HFFc6 (cell line): Measurements from ENCODE around the gene PDE6B. TPM values are rescaled to one million over a fixed set of nuclear protein-coding genes. Genes with fewer than 3 reads are reported as not detected.

Experiments
- DNase-seq: peaks from one replicate; pipeline ENCODE4 v3.0.0-alpha.2; 2018
- H3K27ac Mint-ChIP-seq: 2 replicates; pipeline ENCODE4 v1.8.0; 2020; ENCODE audit warnings: mild to moderate bottlenecking, mixed read lengths
- H3K27me3 Mint-ChIP-seq: 2 replicates; pipeline ENCODE4 v1.8.0; 2021; ENCODE audit warnings: mild to moderate bottlenecking, moderate library complexity, mixed read lengths; ENCODE audit not compliant: insufficient read depth
- H3K36me3 Mint-ChIP-seq: 2 replicates; pipeline ENCODE4 v1.8.0; 2021; ENCODE audit warnings: low read depth, mixed read lengths
- H3K4me1 Mint-ChIP-seq: 2 replicates; pipeline ENCODE4 v1.8.0; 2020; ENCODE audit warnings: low read depth, mixed read lengths
- H3K4me3 Mint-ChIP-seq: 2 replicates; pipeline ENCODE4 v1.8.0; 2020; ENCODE audit warnings: mild to moderate bottlenecking, moderate library complexity, mixed read lengths
- H3K9me3 Mint-ChIP-seq: 2 replicates; pipeline ENCODE4 v1.8.0; 2020; ENCODE audit warnings: mild to moderate bottlenecking, mixed read lengths
- CTCF ChIP-seq: fragments of 200-600 bp; sonication (generic); IDR thresholded peaks from 2 replicates; pipeline ENCODE4 v1.5.0; 2021; ENCODE audit warnings: antibody characterized with exemption, mild to moderate bottlenecking
- total RNA-seq, 6 experiments: library from RNA; stranded (reverse); fragmentation: NEBNext Ultra II Directional; extraction: Animal tissue kit (Norgen Biotek cat#: 25700); gene quantifications; 2 replicates in 1 of 6; 3 replicates in 5 of 6; pipeline ENCODE4 v1.2.3, GENCODE V29; 2021

Gene PDE6B
- total RNA-seq, 6 experiments from 2014 or later, result not detected

GRCh38 chr4:653831-654502 lies 28.6 kb downstream of the PDE6B start:
- Mint-ChIP-seq H3K4me3 (no peak overlapping the region), H3K27me3 (no peaks in the 10 kb centered on the region; the same call in none of the 2 replicates)
- no peak for DNase-seq

DNA sequence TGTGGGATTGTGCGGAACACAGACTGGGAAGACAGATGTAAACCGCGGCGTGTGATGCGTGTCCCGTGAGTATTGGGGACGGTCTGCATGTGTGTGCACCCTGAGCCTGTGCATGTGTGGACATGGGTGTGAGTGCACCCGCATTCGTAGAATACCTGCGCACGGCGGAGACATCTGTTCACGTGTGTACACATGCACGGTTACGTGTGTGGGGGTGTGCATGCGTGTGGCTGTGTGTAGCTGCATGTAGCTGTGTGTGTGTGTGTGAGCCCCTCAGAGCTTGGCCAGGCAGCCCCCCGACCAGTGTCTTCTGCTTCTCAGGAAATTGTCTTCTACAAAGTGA lies 29.1 kb downstream of the PDE6B start:
- DNase-seq, result no peak
- H3K4me1 Mint-ChIP-seq, result no peaks in the 10 kb centered on the region
- no peak for TF ChIP-seq CTCF
- H3K4me3 Mint-ChIP-seq, result no peak overlapping the region
- peaks cover 12% of the 10 kb centered on the region for H3K36me3 Mint-ChIP-seq
- peaks cover 46% of the 10 kb centered on the region for H3K9me3 Mint-ChIP-seq
- no peaks in the 10 kb centered on the region; the same call in none of the 2 replicates for H3K27me3 Mint-ChIP-seq
- no peak overlapping the region for H3K27ac Mint-ChIP-seq

More at GRCh38 chr4:653831-654502, 28.6 kb downstream of the PDE6B start:
- TF ChIP-seq CTCF, result no peak
- H3K27ac Mint-ChIP-seq, result no peak overlapping the region
- peaks cover 44% of the 10 kb centered on the region for H3K9me3 Mint-ChIP-seq
- H3K4me1 Mint-ChIP-seq, result no peaks in the 10 kb centered on the region
- H3K36me3 Mint-ChIP-seq, result peaks cover 7% of the 10 kb centered on the region; the same call in 1 of the 2 replicates

DNA sequence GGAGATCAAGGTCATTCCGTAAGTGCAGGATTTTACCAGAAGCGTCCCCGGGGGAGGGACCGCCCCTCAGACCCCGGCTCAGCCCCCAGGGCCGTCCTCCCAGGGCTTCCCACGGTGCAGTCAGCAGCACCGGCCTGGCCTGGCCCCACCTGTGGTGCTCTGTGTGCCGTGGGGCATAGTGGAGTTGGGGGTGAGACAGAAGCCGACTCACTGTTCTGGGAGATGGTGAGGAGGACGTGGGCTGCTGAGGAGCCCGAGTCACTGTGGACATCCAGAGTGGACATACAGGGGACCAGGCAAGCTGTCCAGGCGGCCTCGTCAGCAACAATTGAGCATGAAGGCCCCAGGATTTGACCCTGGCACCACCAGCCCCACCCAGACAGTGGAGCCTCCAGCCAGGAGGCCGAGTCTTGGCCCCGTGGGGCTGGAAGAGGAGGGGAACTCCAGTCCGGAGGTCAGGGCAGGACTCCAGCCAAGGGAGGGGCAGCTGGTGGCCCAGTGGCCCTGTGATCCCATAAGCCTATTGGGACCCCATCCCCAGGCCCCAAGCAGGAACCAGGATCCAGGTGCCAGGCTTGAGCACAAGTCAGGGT lies 29.6 kb downstream of the PDE6B start:
- H3K36me3 Mint-ChIP-seq, result peaks cover 15% of the 10 kb centered on the region
- no peak overlapping the region for H3K27ac Mint-ChIP-seq
- no peaks in the 10 kb centered on the region for H3K4me1 Mint-ChIP-seq
- peaks cover 51% of the 10 kb centered on the region for H3K9me3 Mint-ChIP-seq
- no peak for TF ChIP-seq CTCF
- H3K27me3 Mint-ChIP-seq, result no peaks in the 10 kb centered on the region; the same call in none of the 2 replicates
- H3K4me3 Mint-ChIP-seq, result no peak overlapping the region
- DNase-seq, result no peak

DNA sequence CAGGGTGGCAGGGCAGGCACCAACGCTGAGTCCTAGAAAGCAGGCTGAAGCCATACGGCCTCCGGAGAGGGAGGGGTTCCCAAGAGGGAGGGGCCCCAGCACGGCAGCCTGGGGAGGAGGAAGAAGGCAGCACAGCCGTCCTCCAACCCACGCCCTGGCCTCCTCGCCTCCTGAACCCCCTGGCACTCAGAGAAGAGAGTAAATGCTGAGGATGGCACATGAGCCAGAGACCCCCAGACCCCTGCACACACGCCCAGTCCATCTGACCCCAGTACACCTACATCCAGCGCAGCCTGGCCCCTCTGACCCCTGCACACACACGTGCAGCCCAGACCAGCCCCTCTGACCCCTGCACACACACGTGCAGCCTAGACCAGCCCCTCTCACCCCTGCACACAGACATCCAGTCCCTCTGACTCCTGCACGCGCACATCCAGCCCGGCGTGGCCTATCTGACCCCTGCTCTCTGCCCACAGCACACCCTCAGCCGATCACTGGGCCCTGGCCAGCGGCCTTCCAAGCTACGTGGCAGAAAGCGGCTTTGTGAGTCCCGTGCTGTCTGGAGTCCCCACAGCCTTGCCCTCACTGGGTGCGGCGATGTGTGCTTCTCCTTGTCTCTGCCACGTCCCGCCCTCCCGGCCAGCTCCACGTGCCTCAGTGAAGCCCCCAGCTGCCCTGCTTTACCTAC lies 30.2 kb downstream of the PDE6B start:
- no peak for TF ChIP-seq CTCF
- H3K27me3 Mint-ChIP-seq, result no peaks in the 10 kb centered on the region; the same call in none of the 2 replicates
- DNase-seq, result no peak
- no peaks in the 10 kb centered on the region for H3K4me1 Mint-ChIP-seq
- H3K4me3 Mint-ChIP-seq, result no peak overlapping the region
- H3K9me3 Mint-ChIP-seq, result peaks cover 53% of the 10 kb centered on the region
- H3K27ac Mint-ChIP-seq, result no peak overlapping the region
- peaks cover 17% of the 10 kb centered on the region for H3K36me3 Mint-ChIP-seq

GRCh38 chr4:656436-657337 lies 31.3 kb downstream of the PDE6B start:
- Mint-ChIP-seq H3K36me3 (peaks cover 17% of the 10 kb centered on the region), H3K27me3 (no peaks in the 10 kb centered on the region; the same call in none of the 2 replicates), H3K4me3 (no peak overlapping the region), H3K4me1 (no peaks in the 10 kb centered on the region), H3K9me3 (peaks cover 53% of the 10 kb centered on the region), H3K27ac (no peak overlapping the region)
- no peak for TF ChIP-seq CTCF
- no peak for DNase-seq
